ELF-1 (cell line): ENCODE results near the gene STK11IP.
A peak's percentile ranks its signal among the peaks of the same experiment; 100 is the strongest.

ENCODE experiments used
- DNase-seq: peaks from one replicate; pipeline ENCODE4 v3.0.0-alpha.2; 2016; ENCODE audit warnings: low read depth, low spot score

STK11IP gene

DNA sequence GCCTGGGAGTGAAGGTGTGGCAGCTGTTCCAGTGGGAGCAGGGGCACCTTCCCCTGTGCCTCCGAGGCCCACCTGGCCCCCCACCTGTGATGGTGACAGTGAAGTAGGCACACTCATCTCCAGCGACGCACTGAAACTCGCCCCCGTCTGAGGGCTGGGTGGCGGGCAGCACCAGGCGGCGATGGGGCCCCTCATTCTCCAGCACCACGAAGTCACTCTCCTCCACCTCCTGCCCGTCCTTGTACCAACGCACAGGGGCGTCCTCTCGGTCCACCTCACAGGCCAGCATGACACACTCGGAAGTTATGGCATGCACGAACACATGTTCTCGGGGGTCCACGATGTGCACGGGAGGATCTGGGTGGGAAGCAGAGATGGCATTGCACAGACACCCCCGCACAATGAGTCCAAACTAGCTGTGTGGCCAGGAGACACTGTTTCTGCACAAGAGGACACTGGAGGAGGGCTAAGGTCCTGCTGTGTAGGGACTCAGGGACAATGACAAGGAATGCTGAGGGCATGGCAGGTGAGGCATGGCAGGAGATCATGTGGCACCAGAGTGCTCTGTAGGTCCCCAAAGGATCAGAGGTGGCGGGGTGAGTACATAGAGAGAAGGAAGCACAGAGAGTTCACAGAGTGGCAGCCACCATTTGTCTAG, 34.3 kb upstream of the STK11IP start:
- DNase-seq = no peak

DNA sequence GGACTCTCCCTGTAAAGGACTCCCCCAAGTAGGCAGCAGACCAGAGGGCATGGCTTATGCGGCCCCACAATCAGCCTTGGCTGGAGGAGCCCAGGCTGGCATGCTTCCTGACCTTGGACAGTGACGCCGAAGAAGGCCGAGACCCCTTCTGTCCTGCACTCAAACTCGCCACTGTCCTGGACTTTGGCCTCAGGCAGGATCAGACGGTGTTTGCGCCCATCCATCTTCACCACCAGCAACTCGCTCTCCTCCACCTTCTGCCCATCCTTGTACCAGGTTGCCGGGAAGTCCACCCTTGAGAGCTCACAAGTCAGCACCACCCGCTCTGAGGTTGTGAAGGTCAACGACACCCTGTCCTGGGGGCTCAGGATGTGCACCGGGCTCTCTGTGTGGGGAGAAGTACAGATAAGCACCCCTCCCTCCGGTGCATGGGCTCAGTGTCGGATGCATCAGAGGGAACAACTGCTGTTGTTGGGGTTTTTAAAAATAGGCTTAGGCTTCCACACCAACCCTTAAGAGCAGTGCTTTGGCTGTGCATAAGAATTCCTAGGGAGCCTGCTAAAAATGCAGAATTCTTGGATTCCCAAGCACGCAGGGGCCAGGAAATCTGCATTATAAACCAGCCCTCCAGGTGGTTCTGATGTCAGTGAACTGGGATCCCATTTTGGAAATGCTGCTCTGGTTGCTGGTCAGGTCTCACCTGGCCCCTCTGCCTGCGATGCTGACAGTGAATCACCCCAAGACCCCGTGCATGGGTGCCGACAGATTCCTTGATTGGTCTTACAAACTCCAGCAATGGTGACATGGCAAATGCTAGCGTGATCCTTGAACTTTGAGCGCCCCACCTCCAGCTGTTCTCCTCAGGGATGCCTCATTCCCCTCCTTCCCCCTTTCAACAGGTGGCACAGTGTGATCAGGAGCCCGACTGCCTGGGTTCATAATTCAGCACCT, 32.3 kb upstream of the STK11IP start:
- DNase-seq = peak; percentile 57

DNA sequence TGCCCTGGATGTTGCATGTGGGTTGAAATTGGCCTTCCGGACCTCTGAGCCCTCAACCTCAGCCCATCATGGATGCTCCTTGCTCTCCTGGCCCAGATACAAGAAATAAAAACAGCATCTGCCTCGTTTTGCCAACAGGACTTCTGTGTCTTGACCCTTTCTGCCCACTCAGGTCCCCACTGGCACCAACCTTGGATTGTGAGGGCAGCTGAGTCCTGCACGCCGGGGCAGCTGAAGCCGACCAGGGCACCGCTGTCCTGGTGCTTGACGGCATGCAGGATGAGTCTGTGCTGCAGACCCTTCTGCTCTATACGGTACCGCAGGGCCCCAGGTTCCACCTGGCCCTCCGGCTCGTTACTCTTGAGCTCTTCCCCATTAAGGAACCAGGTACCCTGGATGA, 31.0 kb upstream of the STK11IP start:
- DNase-seq = no peak

DNA sequence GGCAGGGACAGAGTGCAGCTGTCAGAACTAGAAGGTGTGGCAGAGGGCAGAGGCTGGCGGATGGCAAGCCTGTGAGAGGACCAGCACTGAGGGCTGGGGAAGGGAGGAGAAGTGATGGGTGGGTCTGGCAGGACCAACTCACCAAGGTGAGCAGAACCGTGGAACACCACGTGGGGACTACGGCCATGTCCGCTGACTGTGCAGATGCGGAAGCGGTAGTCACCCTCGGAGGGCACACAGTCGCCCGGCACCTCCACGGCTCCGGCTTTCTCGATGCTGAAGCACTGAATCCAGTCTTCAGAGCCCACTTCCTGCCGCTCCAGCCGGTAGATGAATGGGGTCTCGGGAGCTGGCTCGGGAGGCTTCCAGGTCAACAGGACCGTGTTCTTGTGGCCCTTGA, 30.5 kb upstream of the STK11IP start:
- no peak for DNase-seq

DNA sequence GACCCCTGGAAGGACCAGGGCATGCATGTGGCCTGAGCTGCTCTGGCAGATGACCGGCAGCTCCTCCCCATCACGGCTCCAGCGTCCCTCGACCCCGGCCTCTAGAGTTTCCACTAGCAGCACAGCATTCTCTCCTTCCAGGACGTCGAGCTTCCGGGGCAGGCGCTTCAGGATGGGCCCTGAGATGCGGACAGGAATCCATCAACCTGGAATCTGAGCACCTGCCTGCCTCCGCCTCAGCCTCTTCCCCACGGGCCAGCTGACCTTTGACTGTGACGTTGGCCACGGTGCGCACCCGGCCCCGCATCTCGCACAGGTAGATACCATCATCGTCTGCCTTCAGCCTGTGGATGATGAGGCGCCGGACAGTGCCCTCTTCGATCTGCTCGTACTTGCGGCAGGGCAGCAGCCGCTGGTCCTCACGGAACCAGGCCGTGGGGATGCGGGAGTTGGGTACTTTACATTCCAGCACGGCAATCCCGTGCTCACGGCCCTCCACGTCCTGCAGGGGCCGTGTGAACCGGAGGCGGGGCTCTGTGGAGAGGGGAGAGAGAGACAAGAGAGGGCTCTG, 29.8 kb upstream of the STK11IP start:
- DNase-seq = no peak

DNA sequence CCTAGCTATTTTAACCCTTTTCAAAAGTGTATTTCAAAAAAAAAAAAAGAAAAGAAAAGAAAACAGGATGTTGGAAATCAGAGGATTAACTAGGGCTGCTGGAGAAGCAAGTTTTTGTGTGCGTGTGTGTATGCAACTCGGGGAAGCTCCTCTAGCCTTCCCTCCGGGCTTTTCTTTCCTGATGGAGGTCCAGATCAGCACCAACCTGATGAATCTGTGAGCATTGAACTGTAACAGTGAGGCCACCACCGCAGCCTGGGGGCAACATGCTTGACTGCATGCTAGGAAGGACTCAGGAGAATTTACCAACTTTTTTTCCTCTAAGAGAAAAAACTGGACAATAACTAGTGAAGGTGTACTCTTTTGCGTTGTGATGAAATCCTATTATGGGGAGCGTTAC, 28.6 kb upstream of the STK11IP start:
- peak; percentile 85 for DNase-seq

DNA sequence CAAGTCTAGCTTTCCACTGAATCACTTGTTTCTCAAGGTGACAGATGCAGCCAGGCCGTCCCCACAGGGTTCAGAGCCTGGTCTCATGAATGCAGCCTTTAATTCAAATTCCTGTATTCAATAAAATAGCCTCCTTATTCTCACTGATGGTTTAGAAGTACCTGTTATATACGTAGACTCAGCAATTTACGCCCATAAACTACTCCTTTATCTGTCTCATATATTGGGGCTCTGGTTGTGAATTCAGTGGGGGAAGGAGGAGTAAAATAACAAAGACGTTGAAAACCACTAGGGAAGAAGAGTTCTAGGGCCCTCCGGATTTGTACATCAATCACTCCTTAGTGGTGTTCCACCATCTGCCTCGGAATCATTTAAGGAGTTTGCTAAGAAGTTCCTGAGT, 28.0 kb upstream of the STK11IP start:
- DNase-seq = no peak

DNA sequence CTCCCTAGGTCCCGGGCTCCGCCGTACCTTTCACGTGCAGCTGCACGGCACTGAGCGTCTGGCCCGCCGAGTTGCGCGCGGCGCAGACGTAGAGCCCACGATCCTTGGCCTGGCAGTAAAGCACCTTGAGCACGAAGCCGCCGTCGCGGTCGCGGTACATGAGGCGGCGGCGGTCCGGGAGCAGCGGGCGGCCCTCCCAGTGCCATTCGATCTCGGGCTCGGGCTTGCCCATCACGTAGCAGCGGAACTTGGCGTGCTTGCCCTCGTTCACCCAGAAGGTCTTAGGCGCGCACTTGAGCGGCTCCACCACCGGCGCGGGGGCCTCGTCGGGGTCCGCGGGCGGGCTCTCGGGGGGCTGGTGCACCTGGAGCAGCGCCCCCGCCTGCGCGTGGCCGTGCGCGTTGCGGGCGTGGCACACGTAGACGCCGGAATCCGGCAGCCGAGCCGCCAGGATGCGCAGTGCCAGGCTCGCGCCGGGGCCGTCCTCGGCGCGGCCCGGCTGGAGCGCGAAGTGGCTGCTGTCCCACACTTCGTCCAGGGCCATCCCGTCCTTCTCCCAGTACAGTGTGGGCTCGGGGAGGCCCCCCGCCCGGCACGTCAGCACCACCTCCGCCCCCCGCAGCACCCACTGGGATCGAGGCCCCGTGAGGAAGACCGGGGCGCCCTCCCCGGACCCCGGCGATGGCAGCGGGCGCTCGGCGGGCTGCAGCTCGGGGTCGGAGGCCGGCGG, 27.3 kb upstream of the STK11IP start:
- peak; percentile 48 for DNase-seq

DNA sequence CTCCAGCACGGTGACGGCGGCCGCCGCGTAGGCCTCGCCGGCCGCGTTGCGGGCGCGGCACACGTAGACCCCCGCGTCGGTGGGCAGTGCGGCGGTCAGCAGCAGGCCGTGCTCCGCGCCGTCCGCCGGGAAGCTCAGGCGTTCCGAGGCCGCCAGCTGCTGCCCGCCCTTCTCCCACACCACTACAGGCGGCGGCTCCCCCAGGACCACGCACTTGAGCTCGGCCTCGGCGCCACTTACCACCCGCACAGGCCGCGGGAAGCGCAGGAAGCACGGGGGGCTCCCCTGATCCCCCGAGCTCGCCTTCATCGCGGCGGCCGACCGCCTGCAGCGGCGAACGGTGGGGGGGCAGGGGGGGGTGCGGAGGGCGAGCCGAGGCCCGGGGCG, 26.7 kb upstream of the STK11IP start:
- no peak for DNase-seq

DNA sequence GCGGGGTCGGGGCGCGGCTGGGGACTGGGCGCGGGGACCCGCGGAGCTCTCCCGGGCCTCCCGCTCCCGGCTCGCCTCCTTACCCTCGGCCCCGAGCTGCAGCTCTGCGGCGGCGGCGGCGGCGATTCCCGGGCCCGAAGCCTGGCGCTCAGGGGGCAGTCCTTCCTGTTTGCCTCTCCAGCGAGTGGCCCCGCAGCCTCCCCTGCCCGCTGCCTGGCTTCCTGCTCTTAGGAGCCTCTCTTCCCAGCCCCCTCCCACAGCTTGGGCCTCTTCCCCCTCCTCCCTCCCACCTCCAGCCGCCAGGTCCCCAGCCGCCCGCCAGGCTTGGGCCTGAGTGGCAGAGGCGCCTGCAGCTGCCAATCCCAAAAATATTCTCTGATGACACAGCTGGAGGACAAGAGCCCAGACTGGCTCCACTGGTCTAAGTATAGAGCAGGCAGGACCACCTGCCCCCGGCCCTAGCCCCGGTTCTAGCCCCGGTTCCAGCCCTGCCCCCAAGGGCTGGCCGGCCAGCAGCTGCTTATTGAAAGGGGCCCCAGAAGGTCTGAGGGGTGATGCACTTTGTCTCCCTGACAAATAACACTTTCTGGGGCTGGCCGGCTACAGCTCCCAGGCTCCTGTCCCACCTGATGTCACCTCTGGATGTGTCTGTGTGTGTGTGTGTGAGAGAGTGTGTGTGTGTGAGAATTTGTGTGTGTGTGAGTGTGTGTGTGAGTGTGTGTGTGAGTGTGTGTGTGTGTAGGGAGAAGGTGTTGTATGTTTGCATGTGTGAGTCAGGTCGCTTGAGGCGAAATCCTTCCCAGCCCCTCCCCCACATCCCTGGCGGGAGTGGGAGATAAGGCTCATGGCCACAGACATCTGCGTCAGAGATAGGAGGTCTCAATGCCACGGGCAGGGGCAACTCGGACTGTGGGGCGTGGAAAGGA, 26.1 kb upstream of the STK11IP start, which contains the start of gene OBSL1:
OBSL1 (minus strand) TSS at position 229 of the 926 bp plus-strand sequence. CDS start 307 bp downstream, outside the sequence.
- peak; percentile 87 for DNase-seq

DNA sequence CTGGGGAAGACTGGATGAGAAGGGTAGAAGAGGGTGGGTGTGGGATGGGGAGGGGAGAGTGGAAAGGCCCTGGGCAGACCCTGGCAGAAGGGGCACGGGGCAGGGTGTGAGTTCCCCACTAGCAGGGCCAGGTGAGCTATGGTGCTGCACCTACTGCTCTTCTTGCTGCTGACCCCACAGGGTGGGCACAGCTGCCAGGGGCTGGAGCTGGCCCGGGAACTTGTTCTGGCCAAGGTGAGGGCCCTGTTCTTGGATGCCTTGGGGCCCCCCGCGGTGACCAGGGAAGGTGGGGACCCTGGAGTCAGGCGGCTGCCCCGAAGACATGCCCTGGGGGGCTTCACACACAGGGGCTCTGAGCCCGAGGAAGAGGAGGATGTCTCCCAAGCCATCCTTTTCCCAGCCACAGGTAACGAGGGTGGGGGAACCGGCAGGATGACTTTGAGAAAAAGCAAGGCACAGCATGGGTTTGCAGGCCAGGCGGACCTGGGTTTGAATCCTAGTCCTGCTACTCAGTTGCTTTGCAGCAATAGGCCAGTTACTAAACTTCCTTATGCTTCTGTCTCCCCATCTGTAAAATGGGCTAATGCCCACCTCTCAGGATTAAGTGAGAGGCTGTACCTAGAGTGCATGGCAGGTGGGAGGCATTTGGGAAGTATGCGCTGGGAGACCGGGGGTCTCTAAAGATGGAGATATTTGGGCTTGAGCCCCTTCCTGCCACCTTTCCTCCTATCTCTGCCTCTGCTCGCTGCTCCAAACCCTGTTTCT, 25.2 kb upstream of the STK11IP start, which contains the start of gene INHA:
INHA (plus strand) TSS at position 74 of the 765 bp plus-strand sequence; CDS start at position 139, 65 bp downstream.
- DNase-seq = no peak

DNA sequence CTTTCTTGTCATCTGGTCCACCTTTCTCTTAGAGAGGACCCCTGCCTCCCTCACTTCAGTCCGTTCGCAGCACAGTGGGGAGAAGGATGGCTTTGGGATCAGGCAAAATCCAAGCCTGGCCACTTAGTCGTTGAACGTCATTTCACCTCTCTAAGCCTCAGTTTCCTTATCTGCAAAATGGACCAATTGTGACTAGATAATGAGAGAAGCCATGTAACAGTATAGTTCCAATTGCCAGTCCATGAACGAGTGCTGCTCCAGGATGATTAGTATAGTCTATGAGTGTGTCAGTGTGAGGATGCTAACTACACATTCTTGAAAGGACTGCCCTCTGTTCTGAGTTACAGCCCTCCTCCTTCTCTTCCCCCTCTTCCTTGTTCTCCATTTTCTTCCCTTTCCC, 24.5 kb upstream of the STK11IP start:
- no peak for DNase-seq

DNA sequence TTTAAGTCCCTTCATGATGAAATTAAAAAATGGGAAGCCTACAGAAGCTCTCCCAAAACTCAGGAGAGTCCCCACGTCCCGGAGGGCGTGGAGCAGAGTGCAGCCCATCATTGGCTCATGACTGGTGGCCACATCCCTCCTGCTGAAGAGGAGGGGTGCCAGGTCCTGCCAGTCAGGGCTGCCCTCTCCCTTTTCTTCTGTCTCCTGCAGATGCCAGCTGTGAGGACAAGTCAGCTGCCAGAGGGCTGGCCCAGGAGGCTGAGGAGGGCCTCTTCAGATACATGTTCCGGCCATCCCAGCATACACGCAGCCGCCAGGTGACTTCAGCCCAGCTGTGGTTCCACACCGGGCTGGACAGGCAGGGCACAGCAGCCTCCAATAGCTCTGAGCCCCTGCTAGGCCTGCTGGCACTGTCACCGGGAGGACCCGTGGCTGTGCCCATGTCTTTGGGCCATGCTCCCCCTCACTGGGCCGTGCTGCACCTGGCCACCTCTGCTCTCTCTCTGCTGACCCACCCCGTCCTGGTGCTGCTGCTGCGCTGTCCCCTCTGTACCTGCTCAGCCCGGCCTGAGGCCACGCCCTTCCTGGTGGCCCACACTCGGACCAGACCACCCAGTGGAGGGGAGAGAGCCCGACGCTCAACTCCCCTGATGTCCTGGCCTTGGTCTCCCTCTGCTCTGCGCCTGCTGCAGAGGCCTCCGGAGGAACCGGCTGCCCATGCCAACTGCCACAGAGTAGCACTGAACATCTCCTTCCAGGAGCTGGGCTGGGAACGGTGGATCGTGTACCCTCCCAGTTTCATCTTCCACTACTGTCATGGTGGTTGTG, 23.0 kb upstream of the STK11IP start:
- DNase-seq = no peak

DNA sequence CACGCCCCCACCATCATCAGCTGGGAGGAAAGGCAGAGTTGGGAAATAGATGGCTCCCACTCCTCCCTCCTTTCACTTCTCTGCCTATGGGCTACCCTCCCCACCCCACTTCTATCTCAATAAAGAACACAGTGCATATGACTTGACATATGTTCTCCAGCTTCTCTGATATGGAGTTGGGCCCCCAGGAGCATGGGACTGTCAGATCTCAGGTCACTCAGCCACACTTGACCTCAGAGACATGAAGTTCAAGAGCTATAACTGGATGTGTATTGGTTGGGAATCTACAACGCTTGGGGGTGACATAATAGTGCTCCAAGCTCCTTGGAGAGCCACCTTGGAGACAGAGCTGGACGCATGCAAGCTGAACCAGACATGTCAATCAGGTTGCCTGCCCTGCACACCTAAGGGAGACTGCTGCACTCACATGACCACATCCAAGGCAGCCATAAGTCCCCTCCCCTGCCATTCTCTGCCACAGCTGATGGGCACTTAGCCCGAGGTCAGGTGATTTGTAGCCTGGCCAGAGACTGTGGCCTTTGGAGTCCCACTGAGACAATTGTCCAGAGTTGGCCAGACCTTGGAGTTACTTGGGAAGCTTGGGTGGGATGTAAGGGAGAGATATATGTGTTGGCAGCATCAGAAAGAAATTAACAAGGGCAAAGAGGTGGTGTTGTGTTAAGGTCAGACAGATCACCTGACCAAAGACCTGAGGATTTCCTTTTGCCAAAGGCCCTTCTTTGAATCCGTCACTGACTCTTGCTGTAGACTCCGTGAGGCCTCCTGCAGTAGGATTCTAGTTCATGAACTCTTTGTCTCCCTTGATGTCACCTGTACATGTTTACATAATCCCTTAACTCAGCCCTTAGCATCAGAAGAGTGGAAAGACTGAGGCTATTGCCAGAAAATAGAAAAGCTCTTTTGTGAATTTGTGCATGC, 21.8 kb upstream of the STK11IP start:
- peak; percentile 1 for DNase-seq

DNA sequence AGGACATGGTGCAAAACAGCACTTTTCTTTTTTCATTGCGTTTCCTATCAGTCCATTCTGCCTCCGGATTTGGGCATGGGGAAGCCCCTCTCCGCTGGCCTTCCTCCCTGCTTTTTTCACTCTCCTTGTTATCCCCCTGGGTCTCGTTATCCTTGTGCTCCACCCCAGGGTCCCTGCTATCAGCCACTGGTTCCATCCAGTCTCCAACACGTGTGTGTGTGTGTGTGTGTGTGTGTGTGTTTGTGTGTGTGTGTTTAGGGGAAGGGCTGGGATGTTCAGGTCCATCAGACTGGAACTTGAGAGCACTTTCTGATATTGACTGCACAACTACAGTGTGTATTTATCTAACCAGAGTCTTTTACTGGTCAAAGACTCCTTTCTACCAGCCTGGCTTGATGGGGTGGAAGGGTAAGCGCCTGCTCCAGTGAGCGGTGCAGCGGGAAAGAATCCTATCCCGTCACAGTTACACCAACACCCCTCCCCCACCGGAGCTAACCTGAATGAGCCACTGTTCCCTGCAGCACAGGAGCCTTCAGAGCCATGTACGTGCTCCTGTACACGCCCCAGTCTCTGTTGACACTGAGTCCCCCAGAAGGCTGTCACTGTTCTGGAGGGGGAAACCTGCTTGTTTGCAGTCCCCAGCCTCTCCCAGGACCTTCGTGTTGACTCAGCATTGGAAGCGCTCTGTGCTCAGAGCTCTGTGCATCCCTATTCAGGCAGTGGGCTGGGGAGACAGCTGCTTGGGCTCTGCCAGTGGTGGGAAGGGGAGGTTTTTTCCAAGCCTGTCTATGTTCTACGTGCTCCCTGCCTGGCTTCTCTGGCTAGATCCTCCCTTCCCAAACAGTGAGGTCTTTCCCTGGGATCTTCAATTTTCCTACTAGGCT, 20.9 kb upstream of the STK11IP start:
- DNase-seq = peak; percentile 90

DNA sequence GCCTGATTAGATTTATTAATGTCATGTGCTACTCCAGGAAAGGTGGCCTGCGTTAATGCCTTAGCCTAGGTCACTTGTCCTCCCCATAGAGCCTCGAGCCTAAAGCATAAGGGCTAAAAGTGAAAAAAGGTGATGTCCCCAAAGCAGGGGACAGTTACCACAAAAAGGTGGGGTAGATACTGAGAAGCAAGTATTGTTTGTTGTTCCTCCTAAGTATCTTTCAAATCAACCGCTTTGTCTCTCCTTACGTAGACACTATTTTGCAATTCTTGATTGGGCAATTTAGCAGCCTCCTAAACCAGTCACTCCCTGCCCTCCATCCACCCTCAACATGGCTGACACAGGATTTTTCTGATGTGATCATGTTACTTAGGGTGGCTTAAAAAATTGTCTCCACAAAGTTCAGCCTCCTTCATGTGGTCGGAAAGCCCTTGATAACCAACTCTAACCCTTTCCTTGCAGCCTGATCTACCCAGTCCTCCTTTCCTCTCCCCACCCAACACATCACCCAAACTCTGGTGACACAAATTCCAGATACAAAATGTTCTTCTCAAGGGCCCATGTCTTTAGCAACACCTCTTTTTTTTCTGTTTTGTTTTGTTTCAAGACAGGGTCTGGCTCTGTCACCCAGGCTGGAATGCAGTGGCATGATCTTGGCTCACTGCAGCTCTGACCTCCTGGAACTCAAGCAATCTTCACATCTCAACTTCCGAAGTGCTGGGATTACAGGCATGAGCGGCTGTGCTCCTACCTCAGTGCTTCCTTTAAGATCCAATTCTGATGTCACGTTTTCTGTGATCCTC, 18.6 kb upstream of the STK11IP start:
- no peak for DNase-seq
